Colonic mucosa (tissue), 4 donors: ENCODE measurements around the gene NGEF. TPM values are rescaled to one million over a fixed set of nuclear protein-coding genes. Genes with fewer than 3 reads are reported as not detected.

ENCODE experiments used
- DNase-seq: peaks from one replicate; pipeline ENCODE4 v3.0.0-alpha.2; 2020
- H3K27ac ChIP-seq: fragments of 200-600 bp; one replicate; pipeline ENCODE4 v1.8.0; 2021
- H3K27me3 ChIP-seq: fragments of 200-600 bp; one replicate; pipeline ENCODE4 v1.8.0; 2021
- H3K36me3 ChIP-seq: fragments of 200-600 bp; one replicate; pipeline ENCODE4 v1.8.0; 2021
- H3K4me1 ChIP-seq: fragments of 200-600 bp; one replicate; pipeline ENCODE4 v1.8.0; 2021; ENCODE audit warnings: mild to moderate bottlenecking
- H3K4me3 ChIP-seq: fragments of 200-600 bp; one replicate; pipeline ENCODE4 v1.8.0; 2021
- H3K9ac ChIP-seq, 2 donors: one replicate each; pipeline ENCODE4 v1.7.0; 2013; ENCODE audit warnings: control low read depth in 2 of 2, low read depth in 2 of 2, low read length in 2 of 2
- H3K9me3 ChIP-seq: fragments of 200-600 bp; one replicate; pipeline ENCODE4 v1.8.0; 2021
- CTCF ChIP-seq: fragments of 200-600 bp; IDR thresholded peaks from one replicate; pipeline ENCODE4 v1.8.0; 2022; ENCODE audit warnings: antibody characterized with exemption, mild to moderate bottlenecking
- intact Hi-C: fragments of 100-400 bp; cut with DNase I; formaldehyde crosslinking; loops from one replicate; pipeline ENCODE4 v1.14.1; 2022
- total RNA-seq, 2 donors: library from RNA; stranded (reverse); fragmentation: NEBNext Ultra II Directional in 1 of 2; extraction: Animal tissue kit (Norgen Biotek cat#: 25700) in 1 of 2; gene quantifications; one replicate each; pipeline ENCODE4 v1.2.1, GENCODE V29; 2021
- donor health status: healthy.
- donor health status: DM: no; HTN: no; CAD: no.
- donor health status: DM: no; HTN: no; CAD: no.

The NGEF gene
- total RNA-seq, 2 donors from 2014 or later = 25.6 to 34.0 TPM

- Histone ChIP-seq H3K4me3 (no peak overlapping the region), H3K9me3 (no peaks in the 10 kb centered on the region), H3K9ac (no peak overlapping the region), H3K36me3 (no peaks in the 10 kb centered on the region), H3K4me1 (peaks cover 3% of the 10 kb centered on the region), H3K27me3 (peaks cover 19% of the 10 kb centered on the region), H3K27ac (no peak overlapping the region)
- intact Hi-C loops = no loop called here
- DNase-seq = no peak
- TF ChIP-seq CTCF = no peak
Measured at GRCh38 chr2:232931636-232932035, 81.4 kb downstream of the NGEF start.

GRCh38 chr2:232930059-232930400 lies 83.0 kb downstream of the NGEF start:
- Histone ChIP-seq H3K27ac (no peak overlapping the region), H3K27me3 (peaks cover 22% of the 10 kb centered on the region), H3K36me3 (no peaks in the 10 kb centered on the region), H3K4me3 (no peak overlapping the region), H3K4me1 (peaks cover 3% of the 10 kb centered on the region), H3K9ac (no peak overlapping the region), H3K9me3 (no peaks in the 10 kb centered on the region)
- no peak for TF ChIP-seq CTCF
- DNase-seq = no peak
- intact Hi-C loops = no loop called here

- no peak for TF ChIP-seq CTCF
- intact Hi-C loops = no loop called here
- Histone ChIP-seq H3K9ac (no peak overlapping the region), H3K4me3 (no peak overlapping the region), H3K36me3 (no peaks in the 10 kb centered on the region), H3K9me3 (no peaks in the 10 kb centered on the region), H3K27ac (no peak overlapping the region), H3K4me1 (peaks cover 3% of the 10 kb centered on the region), H3K27me3 (peaks cover 22% of the 10 kb centered on the region)
- no peak for DNase-seq
Measured at GRCh38 chr2:232929303-232930058, 83.6 kb downstream of the NGEF start.

GRCh38 chr2:232928551-232929302 lies 84.3 kb downstream of the NGEF start:
- no peak for DNase-seq
- H3K27me3 ChIP-seq = peaks cover 22% of the 10 kb centered on the region

More at GRCh38 chr2:232928551-232929302, 84.3 kb downstream of the NGEF start:
- no peaks in the 10 kb centered on the region for H3K9me3 ChIP-seq
- H3K27ac ChIP-seq = no peak overlapping the region
- intact Hi-C loops = no loop called here
- TF ChIP-seq CTCF = no peak
- no peaks in the 10 kb centered on the region for H3K36me3 ChIP-seq
- no peak overlapping the region for H3K9ac ChIP-seq
- H3K4me1 ChIP-seq = peaks cover 3% of the 10 kb centered on the region
- no peak overlapping the region for H3K4me3 ChIP-seq
